Thyroid gland (tissue), 4 donors: ENCODE results near the gene TRIM13. TPM values are rescaled to one million over a fixed set of nuclear protein-coding genes. Genes with fewer than 3 reads are reported as not detected.
A peak's percentile ranks its signal among the peaks of the same experiment; 100 is the strongest.

Experiments
- DNase-seq, 2 donors: peaks; one replicate each; pipeline ENCODE4 v3.0.0-alpha.2; 2019
- H3K27ac ChIP-seq, 3 donors: fragments of 200-600 bp; sonication (generic); 1 replicate in 2 of 3; 2 replicates in 1 of 3; pipeline ENCODE4 v1.5.1; 2016 to 2019; ENCODE audit warnings: mild to moderate bottlenecking in 1 of 3, moderate library complexity in 1 of 3
- H3K27me3 ChIP-seq: fragments of 200-600 bp; sonication (generic); one replicate; pipeline ENCODE4 v1.5.1; 2019
- H3K36me3 ChIP-seq, 2 donors: fragments of 200-600 bp; sonication (generic); one replicate each; pipeline ENCODE4 v1.5.1; 2016 to 2019
- H3K4me1 ChIP-seq, 2 donors: fragments of 200-600 bp; sonication (generic); one replicate each; pipeline ENCODE4 v1.5.1; 2017 to 2019
- H3K4me3 ChIP-seq, 3 donors: fragments of 200-600 bp; sonication (generic); replicated peaks in 1 of 3; 1 replicate in 2 of 3; 2 replicates in 1 of 3; pipeline ENCODE4 v1.5.1; 2016; ENCODE audit warnings: mild to moderate bottlenecking in 1 of 3
- H3K9me3 ChIP-seq: fragments of 200-600 bp; sonication (generic); one replicate; pipeline ENCODE4 v1.5.1; 2017
- POLR2A ChIP-seq, 2 donors: fragments of 450-650 bp; IDR thresholded peaks; one replicate each; pipeline ENCODE4 v1.6.1; 2017; ENCODE audit warnings: antibody characterized with exemption in 2 of 2, mild to moderate bottlenecking in 2 of 2, moderate library complexity in 1 of 2
- WGBS, 2 donors: methylation state at CpG; one replicate each; pipeline ENCODE4 v1.1.5; 2017; 5-methylcytosine and 5-hydroxymethylcytosine counted together
- intact Hi-C: fragments of 100-400 bp; cut with DNase I; formaldehyde crosslinking; loops from one replicate; pipeline ENCODE4 v1.15.1; 2023
- total RNA-seq, 4 donors: library from RNA; depleted of rRNA; stranded (reverse); fragments of >200 nt; gene quantifications; one replicate each; pipeline ENCODE4 v1.2.3, GENCODE V29; 2016
- TF ChIP-seq, protein P1 (sequence below), 6 experiments: fragments of 200-600 bp in 3 of 6; fragments of 450-650 bp in 3 of 6; sonication (generic) in 3 of 6; IDR thresholded peaks; one replicate each; pipeline ENCODE4 v1.5.1; 2016 to 2019; ENCODE audit warnings: antibody characterized with exemption in 6 of 6, mild to moderate bottlenecking in 2 of 6, inconsistent platforms in 1 of 6, moderate library complexity in 1 of 6

The TRIM13 gene
- total RNA-seq, 4 donors from 2014 or later = 24.5 to 38.7 (median 29.0) TPM

DNA sequence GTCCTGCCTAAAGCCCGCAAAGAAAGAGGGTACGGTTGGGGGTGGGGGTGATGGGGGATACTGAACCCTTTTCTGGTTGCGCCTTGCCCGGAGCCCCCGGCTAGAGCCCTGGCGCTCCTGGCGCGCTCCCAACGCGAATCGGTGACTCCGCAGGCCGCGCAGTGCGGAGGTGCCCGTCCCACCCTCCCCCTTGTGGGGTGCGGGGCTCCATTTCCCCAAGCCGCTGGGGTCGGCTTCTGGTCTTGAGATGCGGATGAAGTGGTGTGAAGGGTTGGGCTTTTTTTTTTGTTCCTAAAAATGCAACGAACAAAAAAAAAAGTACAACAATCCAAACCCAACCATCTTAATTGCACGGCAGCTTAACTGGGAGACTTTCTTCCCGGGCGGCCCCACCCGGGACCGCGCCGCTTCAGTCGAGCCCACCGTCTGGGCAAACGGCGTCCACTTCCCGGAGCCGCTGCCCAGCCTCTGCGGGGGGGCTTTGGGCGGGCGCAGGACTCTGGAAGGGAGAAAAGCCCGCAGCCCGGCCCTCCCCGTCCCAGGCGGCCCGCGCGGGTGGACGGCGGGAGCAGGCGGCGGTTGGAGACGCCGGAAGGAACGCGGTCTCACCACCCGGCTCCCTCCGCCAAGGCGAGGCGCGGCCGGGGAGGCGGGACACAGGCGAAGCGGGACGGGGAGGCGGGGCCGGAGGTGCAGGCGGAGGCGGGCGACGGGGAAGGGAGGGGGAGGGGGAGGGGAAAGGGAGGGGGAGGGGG, 504 bp upstream of the TRIM13 start:
- intact Hi-C loops = loop anchor here (10.0 kb wide), 2 partner anchors 88 to 128 kb away; no protein-coding TSS in a partner anchor
- H3K4me3 ChIP-seq = peak overlapping the region; percentile 42 to 93 (median 90)
- H3K27me3 ChIP-seq = no peaks in the 10 kb centered on the region
- H3K9me3 ChIP-seq = no peaks in the 10 kb centered on the region
- TF ChIP-seq, protein P1, sequence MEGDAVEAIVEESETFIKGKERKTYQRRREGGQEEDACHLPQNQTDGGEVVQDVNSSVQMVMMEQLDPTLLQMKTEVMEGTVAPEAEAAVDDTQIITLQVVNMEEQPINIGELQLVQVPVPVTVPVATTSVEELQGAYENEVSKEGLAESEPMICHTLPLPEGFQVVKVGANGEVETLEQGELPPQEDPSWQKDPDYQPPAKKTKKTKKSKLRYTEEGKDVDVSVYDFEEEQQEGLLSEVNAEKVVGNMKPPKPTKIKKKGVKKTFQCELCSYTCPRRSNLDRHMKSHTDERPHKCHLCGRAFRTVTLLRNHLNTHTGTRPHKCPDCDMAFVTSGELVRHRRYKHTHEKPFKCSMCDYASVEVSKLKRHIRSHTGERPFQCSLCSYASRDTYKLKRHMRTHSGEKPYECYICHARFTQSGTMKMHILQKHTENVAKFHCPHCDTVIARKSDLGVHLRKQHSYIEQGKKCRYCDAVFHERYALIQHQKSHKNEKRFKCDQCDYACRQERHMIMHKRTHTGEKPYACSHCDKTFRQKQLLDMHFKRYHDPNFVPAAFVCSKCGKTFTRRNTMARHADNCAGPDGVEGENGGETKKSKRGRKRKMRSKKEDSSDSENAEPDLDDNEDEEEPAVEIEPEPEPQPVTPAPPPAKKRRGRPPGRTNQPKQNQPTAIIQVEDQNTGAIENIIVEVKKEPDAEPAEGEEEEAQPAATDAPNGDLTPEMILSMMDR (IDR thresholded peaks at IDR 0.05) = no peak
- TF ChIP-seq POLR2A (IDR thresholded peaks at IDR 0.05) = peak in 1 of 2 donors; percentile 75
- DNase-seq = peak; percentile 92 to 94
- WGBS, 2 donors = 0 to 1% methylated on average over 32 to 34 of the region's 68 CpGs
- H3K4me1 ChIP-seq = peaks cover 27 to 32% of the 10 kb centered on the region in 2 donors
- H3K36me3 ChIP-seq = no peaks in the 10 kb centered on the region
- peak overlapping the region; percentile 95 to 98 (median 96) for H3K27ac ChIP-seq

DNA sequence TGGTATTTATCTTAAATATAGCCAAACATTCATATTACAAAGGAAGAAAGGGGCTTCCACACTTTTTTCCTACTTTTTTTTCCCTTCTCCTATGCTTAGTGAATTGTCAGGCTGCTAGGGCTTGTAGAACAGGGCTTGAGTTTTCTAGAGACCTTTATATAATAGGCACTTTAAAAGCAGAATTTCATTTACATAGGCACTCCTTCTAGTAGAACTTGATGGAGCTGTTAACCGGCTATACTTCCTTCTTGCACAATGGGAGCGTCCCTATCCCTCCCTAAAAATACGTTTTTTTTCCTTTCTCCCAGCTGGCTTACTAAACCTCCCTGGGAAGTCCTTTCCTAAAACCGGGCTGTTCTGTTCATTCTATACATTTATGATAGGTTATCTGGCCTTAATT, 1.1 kb downstream of the TRIM13 start:
- Histone ChIP-seq H3K4me1 (peaks cover 33% of the 10 kb centered on the region in 2 donors), H3K9me3 (no peaks in the 10 kb centered on the region), H3K27me3 (no peaks in the 10 kb centered on the region), H3K36me3 (no peaks in the 10 kb centered on the region), H3K27ac (peak overlapping the region in 2 of 3 donors; percentile 97 to 99), H3K4me3 (peak overlapping the region in 2 of 3 donors; percentile 86 to 93)
- 21 to 24% methylated on average over 4 of the region's 4 CpGs for WGBS, 2 donors
- intact Hi-C loops = loop anchor here (10.0 kb wide), 2 partner anchors 87 to 127 kb away; no protein-coding TSS in a partner anchor
- no peak for DNase-seq
- TF ChIP-seq, protein P1 (IDR thresholded peaks at IDR 0.05) = no peak
- TF ChIP-seq POLR2A (IDR thresholded peaks at IDR 0.05) = no peak

DNA sequence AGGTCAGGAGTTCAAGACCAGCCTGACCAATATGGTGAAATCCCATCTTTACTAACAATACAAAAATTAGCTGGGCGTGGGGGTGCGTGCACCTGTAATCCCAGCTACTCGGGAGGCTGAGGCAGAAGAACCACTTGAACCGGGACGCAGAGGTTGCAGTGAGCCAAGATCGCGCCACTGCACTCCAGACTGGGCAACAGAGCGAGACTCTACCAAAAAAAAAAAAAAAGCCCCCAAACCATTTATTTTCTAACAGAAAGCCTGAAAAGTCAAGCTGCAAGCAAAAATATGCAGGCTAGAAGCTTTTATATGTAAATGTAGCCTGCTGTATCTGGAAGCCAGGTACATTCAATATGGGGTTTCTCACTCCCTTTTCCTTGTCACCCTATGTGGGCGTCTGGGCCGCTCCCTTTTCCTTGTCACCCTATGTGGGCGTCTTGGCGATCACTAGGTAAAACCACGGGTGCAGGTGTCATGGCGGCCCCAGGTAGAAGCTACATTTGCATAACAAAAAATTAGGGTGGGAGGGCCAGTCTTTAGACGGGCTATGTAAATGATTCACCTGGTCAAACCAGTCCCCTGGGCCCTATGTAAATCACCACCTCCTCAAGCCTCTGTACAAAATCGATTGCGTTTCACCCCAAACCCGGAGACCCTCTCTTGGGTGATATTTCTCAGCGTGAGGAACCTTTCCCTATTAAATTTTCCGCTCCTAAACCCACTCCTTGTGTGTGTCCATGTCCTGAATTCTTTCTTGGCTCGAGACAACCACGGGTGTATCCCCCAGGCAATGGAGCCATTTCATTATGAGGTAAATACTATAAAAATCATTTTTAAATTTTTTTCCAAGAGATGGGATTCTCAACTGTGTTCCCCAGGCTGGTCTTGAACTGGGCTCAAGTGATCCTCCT, 2.1 kb downstream of the TRIM13 start:
- no peak overlapping the region for H3K27ac ChIP-seq
- intact Hi-C loops = loop anchor here (10.0 kb wide), 2 partner anchors 86 to 126 kb away; no protein-coding TSS in a partner anchor
- peak overlapping the region in 1 of 3 donors; percentile 93 for H3K4me3 ChIP-seq
- no peaks in the 10 kb centered on the region for H3K9me3 ChIP-seq
- WGBS, 2 donors = 77 to 81% methylated on average over 22 of the region's 22 CpGs
- DNase-seq = no peak
- no peaks in the 10 kb centered on the region for H3K27me3 ChIP-seq
- H3K36me3 ChIP-seq = no peaks in the 10 kb centered on the region
- TF ChIP-seq, protein P1 (IDR thresholded peaks at IDR 0.05) = no peak
- peaks cover 33 to 35% of the 10 kb centered on the region in 2 donors for H3K4me1 ChIP-seq

DNA sequence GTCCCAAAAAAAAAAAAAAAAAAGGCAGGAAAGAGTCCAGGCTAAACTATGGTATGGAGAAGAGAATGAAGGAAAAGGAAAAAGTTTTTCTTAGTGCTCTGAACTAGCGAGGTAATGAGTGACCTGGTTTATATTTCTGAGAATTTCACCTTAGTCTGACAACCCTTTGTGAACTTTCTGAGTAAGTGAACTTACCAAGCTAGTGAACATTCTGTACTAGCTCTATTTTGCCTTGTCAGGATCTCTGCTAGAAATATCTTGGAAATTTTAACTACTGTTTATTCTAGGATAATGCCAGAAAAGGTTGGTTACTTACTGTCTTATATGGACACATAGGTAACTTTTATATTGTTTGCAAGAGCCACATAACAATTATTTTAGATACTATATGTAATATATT, 4.4 kb downstream of the TRIM13 start:
- TF ChIP-seq POLR2A (IDR thresholded peaks at IDR 0.05) = no peak
- TF ChIP-seq, protein P1 (IDR thresholded peaks at IDR 0.05) = no peak
- no peak overlapping the region for H3K4me3 ChIP-seq
- no peaks in the 10 kb centered on the region for H3K9me3 ChIP-seq
- H3K27ac ChIP-seq = peak overlapping the region in 1 of 3 donors; percentile 31
- no peaks in the 10 kb centered on the region for H3K27me3 ChIP-seq
- intact Hi-C loops = no loop called here
- H3K36me3 ChIP-seq = peaks cover 0 to 4% of the 10 kb centered on the region in 2 donors
- H3K4me1 ChIP-seq = peaks cover 35 to 39% of the 10 kb centered on the region in 2 donors
- 57 to 63% methylated on average over 1 of the region's 1 CpG for WGBS, 2 donors
- no peak for DNase-seq
